DMS 273 treated with DMSO at 0.1 percent for 48 hours (cell line): Measurements from ENCODE around the gene SUGP1.
A peak's percentile ranks its signal among the peaks of the same experiment; 100 is the strongest.

Source experiments
- DNase-seq: peaks from one replicate; lab custom pipeline; 2025; lab: John Stamatoyannopoulos, UW

SUGP1 gene

DNA sequence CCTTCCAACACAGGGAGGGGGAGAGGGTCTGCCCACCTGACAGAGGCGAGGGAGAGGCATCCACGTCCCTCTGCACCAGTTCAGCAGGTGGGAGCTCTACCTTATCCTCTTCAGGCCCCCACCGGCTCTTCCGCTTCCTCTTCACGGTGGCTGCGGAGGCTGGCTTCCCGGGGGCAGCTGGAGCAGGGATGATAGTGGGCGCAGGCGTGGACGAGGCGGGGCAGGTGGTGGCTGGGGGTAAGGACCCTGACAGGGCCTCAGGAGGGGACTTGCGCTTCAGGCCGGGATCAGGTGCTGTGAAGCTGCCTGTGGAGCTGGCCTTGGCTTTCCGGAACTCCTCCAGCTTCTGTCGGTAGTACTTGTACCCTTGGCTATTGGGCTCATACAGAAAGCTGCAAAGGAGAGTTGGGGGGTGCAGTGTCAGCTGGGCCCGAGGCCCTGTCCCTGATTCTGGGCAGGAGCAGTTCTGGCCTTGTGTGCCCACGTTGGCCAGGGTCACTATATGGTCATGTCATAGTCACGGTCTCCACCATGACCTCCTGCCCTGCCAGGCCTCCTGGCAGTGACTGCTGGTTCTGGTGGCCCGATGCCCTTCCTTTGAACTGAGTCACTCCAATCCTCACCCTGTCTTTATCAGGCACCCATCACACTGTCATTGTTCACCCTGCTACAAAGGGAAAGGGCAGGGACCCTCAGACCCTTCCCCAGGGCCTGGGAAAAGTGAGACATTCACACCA lies 23.2 kb downstream of the SUGP1 start:
- no peak for DNase-seq

DNA sequence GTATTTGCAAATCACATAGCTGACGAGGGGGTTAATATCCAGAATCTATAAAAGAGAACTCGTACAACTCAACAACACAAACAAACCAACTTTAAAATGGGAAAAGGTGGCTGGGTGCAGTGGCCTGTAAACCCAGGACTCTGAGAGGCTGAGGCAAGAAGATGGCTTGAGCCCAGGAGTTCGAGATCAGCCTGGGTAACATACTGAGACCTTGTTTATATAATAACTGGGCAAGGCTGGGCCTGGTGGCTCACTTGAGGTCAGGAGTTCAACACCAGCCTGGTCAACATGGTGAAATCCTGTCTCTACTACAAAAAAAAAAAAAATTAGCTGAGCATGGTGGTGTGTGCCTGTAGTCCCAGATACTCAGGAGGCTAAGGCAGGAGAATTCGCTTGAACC lies 25.4 kb downstream of the SUGP1 start:
- DNase-seq = no peak

DNA sequence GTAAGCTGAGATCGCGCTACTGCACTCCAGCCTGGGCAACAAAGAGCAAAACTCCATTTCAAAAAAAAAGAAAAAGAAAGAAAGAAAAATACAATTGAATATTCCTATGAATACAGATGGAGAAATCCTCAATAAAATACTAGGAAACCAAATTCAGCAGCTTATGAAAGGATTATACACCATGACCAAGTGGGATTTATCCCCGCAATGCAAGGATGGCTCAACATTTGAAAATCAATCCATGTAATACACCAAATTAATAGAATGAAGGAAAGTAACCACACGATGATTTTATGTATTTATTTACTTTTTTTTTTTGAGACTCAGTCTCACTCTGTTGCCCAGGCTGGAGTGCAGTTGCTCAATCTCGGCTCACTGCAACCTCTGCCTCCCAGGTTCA lies 27.7 kb downstream of the SUGP1 start:
- DNase-seq = no peak

DNA sequence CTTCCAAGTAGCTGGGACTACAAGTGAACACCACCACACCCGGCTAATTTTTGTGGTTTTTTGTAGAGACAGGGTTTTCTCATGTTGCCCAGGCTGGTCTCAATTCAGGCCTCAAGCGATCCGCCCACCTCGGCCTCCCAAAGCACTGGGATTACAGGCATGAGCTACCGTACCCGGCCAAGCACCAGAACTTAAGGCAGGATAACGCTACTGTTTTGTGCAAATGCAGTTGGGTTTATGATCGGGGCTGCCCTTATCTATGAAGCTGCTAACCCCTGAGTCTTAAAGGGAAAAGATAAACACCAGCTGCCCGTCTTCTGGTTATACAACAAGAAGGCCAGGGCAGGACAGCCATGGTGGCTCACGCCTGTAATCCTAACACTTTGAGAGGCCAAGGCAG lies 34.6 kb downstream of the SUGP1 start:
- no peak for DNase-seq

DNA sequence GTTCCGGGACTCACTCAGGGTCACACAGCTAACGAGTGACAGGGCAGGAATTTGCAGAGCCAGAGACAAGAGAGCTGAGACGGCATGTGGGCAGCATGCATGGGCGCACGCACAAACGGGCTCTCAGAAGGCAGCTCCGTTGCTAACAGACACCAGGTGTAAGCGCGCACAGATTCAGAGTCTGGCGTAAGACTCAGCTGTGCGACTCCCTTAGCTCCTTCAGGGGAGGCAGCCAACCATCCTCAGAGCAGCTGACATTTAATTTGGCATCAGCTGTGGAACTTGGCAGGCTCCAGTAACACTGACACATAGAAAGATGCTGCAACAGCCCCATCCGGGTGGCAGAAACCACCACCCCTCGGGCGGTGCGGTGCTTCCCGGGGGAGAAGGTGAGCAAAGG lies 39.7 kb downstream of the SUGP1 start:
- no peak for DNase-seq

DNA sequence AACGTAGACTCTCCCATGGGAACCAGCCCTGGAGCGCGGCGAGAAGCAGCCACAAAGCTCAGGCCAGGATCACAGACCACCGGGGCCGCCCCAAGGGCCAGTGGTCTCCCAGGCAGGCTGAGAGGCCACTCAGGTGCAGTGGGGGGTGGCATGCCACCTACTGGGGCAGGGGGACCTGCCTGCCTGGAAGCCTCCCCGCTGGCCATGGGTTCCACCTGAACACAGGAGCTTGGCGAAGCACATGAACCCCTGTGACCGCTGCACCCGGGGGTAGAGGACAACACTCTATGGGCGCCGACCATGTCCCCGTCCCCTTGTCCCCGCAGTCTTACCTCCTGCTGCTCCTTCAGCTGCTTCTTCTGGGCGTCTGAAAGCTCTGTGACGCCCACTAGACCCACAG lies 40.5 kb downstream of the SUGP1 start:
- no peak for DNase-seq

DNA sequence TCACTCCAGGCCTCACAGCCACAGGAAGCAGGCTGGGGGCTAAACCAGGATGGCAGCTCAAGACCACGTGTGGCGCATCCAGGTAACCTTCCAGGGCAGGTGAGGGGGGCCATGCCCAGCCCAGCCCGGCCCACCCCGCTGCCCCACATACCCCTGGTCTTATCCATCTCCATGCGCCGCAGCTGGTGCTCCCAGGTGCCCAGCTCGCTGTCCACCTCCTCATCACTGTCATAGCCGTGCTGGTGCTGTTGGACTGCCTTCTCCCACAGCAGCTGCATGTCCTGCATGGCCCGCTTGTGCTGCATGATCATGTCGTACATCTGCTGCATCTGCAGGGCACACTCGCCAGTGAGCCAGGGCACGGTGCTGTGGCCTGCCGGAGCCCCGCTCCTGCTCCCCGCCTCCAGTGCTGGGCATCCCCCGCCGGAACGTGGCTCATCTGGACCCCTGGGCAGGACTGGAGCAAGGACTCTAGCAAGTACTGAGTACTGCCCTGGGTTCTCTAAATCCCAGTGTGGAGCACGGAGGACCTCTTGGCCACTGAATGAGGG lies 41.2 kb downstream of the SUGP1 start:
- DNase-seq = no peak

DNA sequence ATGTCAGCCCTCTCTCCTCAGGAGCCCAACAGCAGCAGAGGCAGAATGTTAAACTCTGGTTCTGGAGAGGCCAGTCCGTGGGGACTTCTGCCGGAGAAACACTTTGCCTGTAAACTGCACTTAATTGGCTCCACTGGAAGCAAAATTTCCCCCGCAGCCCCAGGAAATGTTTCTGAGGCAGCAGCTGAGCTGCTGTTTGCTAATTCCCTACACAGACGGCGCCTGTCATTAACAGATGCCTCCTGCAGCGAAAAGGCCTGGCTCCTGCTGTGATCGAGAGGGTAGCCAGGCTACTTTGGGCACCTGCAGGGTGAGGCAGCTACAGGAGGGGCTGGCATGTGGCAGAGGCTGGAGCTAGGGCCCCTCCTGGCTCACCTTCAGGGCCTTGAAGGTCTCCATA lies 42.0 kb downstream of the SUGP1 start:
- DNase-seq = peak; percentile 81

DNA sequence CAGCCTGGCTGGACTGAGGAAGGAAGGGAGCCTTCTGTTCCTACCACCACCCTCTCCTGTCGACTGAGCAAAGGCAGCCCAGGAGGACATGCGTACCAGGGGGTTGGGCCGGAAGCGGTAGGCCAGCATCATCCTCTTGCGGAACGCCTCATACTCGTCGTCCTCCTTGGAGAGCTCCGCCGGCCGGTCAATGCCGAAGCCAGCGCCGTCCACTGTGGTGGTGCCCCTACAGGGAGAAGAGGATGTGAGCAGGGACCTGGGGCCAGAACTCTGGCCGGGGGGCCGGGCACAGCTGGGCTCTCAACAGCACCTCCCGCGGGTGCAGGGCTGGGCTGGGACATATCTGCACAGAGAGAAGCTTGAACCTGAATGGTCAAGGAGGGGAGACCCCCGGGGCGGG lies 43.5 kb downstream of the SUGP1 start:
- no peak for DNase-seq

DNA sequence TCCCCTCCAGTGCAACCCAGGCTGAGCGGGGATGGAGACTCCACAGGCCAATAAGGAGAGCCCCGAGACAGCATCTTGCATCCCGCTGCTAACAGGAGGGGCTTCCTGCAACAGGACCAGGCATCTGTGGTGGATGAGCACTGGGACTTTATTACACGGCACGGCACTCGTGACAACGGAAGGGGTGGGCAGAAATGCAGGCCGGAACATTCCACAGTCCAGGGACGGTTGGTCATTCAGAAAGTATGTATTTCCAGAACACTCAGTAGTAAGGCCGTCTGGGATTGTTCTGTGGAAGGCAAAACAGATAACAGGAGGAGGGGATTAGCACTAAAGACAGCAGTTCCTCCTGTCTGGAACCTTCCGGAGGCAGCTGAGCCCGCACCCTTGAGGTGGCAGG lies 43.9 kb downstream of the SUGP1 start:
- no peak for DNase-seq

DNA sequence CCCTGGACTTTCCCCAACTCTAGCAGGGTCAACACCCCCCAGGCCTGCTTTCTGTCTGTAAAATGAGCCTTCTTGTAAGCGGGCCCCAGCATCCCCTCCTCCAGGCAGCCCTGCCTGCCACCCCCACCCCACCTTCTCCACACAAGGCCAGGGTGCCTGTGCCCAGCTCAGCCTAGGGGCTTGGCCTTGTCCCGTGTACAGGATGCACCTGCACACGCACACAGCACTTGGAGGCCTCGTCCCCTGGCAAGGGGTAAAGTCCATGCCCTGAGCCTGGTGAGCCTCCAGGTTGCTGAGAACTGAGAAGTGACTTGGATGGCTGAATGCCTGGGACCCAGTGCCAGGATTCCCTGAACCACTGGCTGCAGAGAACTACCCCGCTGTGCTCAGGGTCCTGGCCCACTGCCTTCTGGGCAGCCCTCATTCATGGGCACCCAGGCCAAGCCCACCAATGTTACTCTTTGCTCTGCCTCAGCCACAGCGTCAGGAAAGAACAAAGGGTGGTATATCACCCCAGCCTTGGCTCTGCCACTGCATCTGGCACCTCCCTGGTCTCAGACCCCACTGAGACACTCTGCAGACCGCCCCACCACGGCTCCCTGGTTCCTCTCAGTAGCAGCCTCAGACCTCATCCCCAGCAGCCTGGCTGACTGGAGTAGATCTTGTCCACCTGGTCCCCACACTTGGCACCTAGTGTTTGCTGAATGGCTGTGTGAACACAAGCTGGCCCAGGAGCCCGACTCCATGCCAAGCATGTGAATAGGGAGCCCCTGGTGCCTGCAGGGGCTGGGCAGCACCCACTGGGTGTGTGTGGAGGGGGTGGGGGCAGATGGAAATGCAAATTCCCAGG lies 45.4 kb downstream of the SUGP1 start:
- DNase-seq = no peak

DNA sequence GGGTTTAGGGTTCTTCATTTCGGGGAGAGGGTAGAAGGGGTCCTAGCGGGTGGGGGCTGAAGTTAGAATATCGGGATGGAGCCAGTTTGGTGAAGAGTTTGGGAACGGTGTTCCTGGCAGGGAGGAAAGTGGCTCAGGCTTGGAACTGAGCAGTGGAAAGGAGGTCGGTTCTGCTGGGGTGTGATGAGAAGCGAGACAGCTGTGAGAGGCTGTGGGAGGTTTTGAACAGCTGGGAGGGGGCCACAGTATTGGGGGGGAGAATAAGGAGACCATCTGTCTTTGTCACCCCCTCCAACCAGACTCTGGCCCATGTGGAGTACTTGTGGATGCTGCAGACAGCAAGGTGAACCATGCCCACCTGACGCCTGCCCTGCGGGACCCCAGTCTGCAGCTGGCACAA lies 46.2 kb downstream of the SUGP1 start:
- DNase-seq = peak; percentile 51

DNA sequence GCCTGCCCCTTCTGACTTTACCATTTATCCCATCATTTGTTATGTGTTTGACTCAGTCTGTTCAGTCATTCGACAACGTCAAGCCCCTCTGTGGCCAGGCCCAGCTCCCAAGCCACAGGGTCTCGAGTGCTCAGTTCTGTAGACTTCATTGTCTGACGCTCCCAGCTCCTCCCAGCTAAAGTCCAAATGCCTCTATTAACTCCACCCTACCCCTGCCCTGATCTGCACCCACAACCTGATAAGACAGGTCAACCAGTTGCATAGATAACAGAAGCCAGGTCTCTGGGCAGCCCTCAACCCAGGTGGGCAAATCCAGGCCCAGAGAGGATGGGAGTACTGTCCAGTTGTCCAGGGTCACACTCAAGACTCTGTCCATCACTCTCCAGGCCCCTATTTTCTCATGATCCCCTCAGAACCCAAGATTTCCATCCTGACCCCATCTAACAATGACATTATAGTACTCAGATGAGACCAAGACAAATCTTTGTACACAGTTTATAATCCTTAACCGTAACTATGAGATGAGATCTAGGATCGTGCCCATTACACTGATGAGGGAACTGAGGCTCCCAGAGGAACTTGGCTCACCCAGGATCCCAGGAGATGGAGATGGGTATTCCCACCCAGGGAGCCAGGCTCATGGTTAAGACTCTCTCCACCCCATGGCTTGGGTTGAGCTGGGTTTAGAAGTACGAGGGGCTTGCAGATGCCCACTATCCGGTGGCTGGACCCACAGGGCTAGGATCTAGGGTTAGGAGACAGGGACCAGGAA lies 48.3 kb downstream of the SUGP1 start:
- DNase-seq = no peak

DNA sequence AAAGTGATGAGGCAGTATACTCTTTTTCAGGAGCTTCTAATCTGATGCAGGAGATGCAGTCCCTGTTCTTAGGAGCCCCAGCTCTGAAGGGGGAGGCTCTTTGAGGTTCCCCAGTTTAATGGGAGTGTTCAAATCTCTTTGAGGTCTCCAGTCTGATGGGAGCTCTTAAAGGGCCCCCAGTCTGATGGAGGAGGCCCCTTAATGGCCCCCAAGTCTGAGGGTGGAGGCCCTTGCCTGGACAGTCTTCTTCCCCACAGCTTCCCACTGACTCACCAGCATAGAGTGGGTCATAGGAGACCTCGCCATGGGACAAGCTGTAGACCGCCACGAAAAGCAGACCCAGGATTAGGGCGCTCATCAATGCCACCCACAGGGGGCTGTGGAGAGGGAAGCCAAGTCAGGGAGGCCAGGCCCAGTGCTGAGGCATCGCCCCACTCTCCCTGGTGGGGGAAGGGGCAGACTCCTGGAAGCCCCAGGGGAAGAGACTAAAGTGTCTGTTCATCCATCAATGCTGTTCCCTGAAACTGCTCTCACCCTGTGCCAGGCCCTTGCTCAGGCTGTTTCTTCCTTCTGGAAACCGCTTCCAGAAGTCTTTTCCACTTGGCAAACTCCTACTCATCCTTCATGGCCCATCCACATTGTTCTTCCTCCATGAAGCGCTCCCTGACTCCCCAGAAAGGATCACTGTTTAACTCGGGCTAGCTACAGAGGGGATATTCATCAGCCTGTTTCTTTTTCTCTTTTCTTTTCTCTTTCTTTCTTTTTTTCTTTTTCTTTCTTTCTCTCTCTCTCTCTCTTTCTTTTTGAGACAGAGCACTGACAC lies 49.3 kb downstream of the SUGP1 start:
- no peak for DNase-seq

DNA sequence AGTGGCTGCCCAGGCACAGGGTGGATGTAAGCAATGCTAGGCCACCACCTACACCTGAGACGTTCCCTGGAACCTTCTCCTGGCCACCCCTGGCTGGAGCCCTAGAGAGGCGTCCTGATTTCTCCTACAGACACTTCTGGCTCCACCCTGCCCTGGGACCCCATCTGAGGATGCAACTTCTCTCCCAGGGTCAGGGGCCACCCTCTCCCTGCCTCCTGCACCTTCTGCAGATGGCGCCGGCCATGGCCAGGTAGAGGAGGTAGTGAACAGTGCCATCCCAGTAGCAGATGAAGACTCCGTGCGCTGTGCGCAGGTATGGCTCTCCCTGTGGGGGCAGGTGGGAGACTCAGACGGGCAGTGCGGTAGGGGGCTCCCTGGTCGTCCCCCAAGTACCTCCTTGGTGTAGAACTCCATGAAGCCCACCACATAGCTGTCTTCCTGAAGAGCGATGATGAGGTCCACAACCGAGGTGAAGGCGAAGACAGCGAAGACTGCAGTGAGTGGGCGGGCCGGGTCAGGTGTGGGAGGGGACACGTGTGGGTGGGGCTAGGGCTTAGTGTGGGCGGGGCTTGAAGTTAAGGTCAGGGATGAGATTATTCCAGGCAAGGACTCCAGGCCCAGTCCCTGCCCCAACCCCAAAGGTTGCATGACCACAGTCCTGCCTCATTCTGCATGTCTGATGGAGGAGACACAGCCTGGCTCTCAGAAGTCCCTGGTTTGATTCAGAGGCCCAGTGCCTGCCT lies 50.2 kb downstream of the SUGP1 start:
- no peak for DNase-seq

DNA sequence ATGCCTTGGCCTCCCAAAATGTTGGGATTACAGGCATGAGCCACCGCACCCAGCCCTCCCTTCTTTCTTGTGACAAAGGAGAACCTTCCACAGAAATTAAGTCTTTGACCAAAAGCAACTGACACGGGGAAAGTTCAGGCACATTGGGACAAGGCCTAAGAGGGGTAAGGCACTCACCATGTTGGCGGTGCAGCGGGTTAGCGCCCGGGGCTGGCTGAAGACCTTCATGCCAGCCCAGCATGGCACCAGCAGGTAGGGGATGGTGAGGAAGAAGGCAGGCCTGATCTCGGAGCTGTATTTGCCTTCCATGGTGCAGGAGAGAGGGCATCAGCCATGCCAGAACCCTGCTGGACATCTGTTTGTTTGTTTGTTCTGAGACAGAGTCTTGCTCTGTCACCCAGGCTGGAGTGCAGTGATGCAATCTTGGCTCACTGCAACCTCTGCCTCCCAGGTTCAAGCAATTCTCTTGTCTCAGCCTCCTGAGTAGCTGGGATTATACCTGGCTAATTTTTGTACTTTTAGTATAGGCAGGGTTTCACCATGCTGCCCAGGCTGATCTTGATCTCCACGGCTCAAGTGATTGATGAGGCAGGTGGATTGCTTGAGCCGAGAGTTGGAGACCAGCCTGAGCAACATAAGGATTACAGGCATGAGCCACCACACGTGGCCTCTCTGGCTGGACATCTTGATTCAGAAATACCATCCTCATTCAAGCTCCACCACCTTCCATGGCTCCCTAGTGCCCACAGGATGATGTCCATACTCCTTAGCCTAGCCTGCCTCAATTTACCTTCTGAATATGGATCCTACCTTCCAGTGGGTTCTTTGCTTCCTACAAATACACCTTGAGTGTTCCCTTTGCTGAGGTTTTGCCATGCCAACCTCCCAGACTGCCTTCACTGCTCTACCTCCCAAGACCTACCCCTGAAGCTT lies 51.6 kb downstream of the SUGP1 start:
- DNase-seq = no peak

DNA sequence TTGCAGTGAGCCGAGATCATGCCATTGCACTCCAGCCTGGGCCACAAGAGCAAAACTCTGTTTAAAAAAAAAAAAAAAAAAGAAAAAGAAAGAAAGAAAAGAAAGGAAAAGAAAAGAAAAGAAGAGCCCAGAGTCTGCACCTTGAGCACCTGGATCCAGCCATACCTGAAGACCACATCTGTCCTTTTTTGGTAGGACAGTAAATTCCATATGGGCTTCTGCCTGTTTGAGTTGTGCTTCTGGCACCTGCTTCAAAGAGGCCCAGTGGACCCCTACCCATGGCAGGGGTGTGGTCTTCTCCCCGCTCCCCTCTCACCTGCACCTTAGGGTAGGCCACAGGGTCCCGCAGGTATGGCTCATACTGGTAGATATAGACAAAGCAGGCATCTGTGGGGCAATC lies 53.0 kb downstream of the SUGP1 start:
- no peak for DNase-seq

DNA sequence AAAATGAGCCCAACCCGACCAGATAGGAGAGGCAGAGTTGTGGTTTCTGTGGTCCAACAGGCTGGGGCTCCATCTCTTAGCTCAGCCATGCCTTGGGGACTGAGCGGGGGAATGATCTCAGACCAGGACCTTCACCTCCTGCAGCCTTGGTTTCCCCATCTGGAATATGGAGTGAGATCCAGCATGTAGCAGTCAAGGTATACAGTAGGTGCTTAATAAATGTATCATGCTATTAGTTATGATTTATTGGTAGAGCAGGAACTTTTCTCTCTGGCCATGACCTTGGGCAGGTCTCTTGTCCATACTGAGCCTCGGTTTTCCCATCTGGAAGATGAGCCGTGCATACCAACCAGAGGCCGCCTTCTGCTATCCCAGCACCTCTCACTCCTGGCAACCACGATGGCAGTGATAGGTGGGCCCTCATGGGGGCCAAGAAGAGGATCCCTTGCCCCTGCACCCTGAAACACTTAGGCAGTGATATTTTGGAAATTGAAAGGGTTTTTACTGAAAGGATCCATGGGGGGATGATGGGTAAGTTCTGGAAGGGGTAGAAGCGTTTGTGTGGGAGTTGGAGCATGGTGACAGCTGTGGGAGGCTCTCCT lies 56.3 kb downstream of the SUGP1 start:
- DNase-seq = no peak
